ENCODE results near the gene CAPSL. TPM values are rescaled to one million over a fixed set of nuclear protein-coding genes. Genes with fewer than 3 reads are reported as not detected.

CAPSL gene
- total and polyA plus RNA-seq, 2 experiments from 2014 or later: 0.66 TPM; not detected in 1

DNA sequence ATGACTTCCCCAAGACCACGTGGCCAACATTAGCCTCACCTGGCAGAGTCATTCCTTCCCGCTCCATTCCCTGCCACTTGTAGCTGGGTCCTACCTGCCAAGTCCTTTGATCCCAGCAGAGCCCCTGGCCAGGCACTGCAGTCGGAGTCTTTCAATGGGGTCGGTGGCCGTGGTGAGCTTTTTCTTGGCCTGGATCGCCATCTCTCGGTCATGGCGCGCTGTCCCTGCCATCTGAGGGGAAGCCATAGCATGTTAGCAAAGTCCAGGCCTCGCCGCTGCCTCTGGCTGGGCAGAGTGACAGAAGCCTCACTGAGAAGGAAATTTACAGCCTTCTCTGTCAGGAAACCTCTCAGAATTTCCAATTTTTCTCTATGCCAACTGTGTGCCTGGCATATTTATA lies 17.5 kb downstream of the CAPSL start:
- Histone ChIP-seq H3K9me2 (replicated peaks; ENCODE audit: insufficient read depth) (no peaks in the 10 kb centered on the region), H3K36me3 (replicated peaks; ENCODE audit: insufficient read depth, low read depth) (no peaks in the 10 kb centered on the region), H3K4me3 (no peak overlapping the region), H3K79me2 (no peaks in the 10 kb centered on the region), H2AFZ (no peak overlapping the region), H3K27me3 (peaks cover 17% of the 10 kb centered on the region), H4K20me1 (ENCODE audit: insufficient read depth, poor library complexity, severe bottlenecking) (no peaks in the 10 kb centered on the region), H3K4me2 (no peak overlapping the region), H3K4me1 (ENCODE audit: insufficient read depth) (no peaks in the 10 kb centered on the region), H3K9me3 (ENCODE audit: low read depth) (no peaks in the 10 kb centered on the region), H3K27ac (no peak overlapping the region)
- peak; percentile 30 for TF ChIP-seq CTCF (IDR thresholded peaks at IDR 0.05; ENCODE audit: poor library complexity)
- TF ChIP-seq EZH2phosphoT487 (IDR thresholded peaks at IDR 0.05; ENCODE audit: low read depth, severe bottlenecking, unreplicated experiment): no peak
- peak; percentile 21 for DNase-seq (ENCODE audit: low spot score)
- 79% methylated on average over 11 of the region's 11 CpGs for WGBS (ENCODE audit: low lambda C conversion rate, missing lambda C conversion rate)

DNA sequence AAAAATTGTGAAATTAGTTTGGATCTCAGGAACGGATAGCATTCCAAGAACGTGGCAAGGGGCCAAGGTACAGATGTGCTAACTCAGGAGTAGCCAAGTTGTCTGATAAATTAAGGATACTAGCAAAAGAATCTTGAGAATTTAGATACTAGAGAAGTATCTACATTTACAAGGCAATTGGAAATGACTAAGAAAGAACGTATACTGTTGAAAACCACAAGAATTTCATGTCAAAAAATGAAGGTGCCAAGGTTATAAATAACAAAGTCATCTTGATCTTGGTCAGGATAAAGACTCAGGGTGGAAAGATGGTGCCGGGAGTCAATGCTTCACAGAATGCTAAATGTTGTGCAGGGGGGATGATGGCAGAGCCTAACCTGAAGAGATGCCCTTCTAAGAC lies 19.2 kb downstream of the CAPSL start:
- no peaks in the 10 kb centered on the region for H3K4me1 ChIP-seq (ENCODE audit: insufficient read depth)
- H4K20me1 ChIP-seq (ENCODE audit: insufficient read depth, poor library complexity, severe bottlenecking): no peaks in the 10 kb centered on the region

GRCh38 chr5:35908814-35909213 lies 29.6 kb downstream of the CAPSL start:
- Histone ChIP-seq H3K4me1 (ENCODE audit: insufficient read depth) (no peaks in the 10 kb centered on the region), H3K27ac (no peak overlapping the region), H3K9me3 (ENCODE audit: low read depth) (no peaks in the 10 kb centered on the region), H3K9me2 (replicated peaks; ENCODE audit: insufficient read depth) (no peaks in the 10 kb centered on the region), H4K20me1 (ENCODE audit: insufficient read depth, poor library complexity, severe bottlenecking) (no peaks in the 10 kb centered on the region), H2AFZ (no peak overlapping the region), H3K27me3 (no peaks in the 10 kb centered on the region), H3K79me2 (no peaks in the 10 kb centered on the region), H3K4me2 (no peak overlapping the region), H3K4me3 (no peak overlapping the region), H3K36me3 (replicated peaks; ENCODE audit: insufficient read depth, low read depth) (no peaks in the 10 kb centered on the region)
- TF ChIP-seq CTCF (IDR thresholded peaks at IDR 0.05; ENCODE audit: poor library complexity) (no peak), EZH2phosphoT487 (IDR thresholded peaks at IDR 0.05; ENCODE audit: low read depth, severe bottlenecking, unreplicated experiment) (no peak), EZH2 (IDR thresholded peaks at IDR 0.05; ENCODE audit: borderline replicate concordance) (no peak)
- peak; percentile 27 for DNase-seq (ENCODE audit: low spot score)

More for the DNA sequence above, 19.2 kb downstream of the CAPSL start:
- H3K9me3 ChIP-seq (ENCODE audit: low read depth): no peaks in the 10 kb centered on the region
- no peak overlapping the region for H3K4me2 ChIP-seq
- H3K9me2 ChIP-seq (replicated peaks; ENCODE audit: insufficient read depth): no peaks in the 10 kb centered on the region
- no peak overlapping the region for H3K4me3 ChIP-seq
- DNase-seq (ENCODE audit: low spot score): peak; percentile 12
- H3K27me3 ChIP-seq: peaks cover 9% of the 10 kb centered on the region
- no peaks in the 10 kb centered on the region for H3K36me3 ChIP-seq (replicated peaks; ENCODE audit: insufficient read depth, low read depth)
- H3K27ac ChIP-seq: no peak overlapping the region
- WGBS (ENCODE audit: low lambda C conversion rate, missing lambda C conversion rate): 57% methylated on average over 4 of the region's 4 CpGs
- TF ChIP-seq EZH2 (IDR thresholded peaks at IDR 0.05; ENCODE audit: borderline replicate concordance): no peak
- TF ChIP-seq EZH2phosphoT487 (IDR thresholded peaks at IDR 0.05; ENCODE audit: low read depth, severe bottlenecking, unreplicated experiment): no peak
- TF ChIP-seq CTCF (IDR thresholded peaks at IDR 0.05; ENCODE audit: poor library complexity): no peak
- no peak overlapping the region for H2AFZ ChIP-seq
- H3K79me2 ChIP-seq: no peaks in the 10 kb centered on the region

GRCh38 chr5:35908228-35908627 lies 30.2 kb downstream of the CAPSL start:
- no peak overlapping the region for H3K4me2 ChIP-seq
- no peaks in the 10 kb centered on the region for H3K79me2 ChIP-seq
- H3K27ac ChIP-seq: no peak overlapping the region
- TF ChIP-seq EZH2 (IDR thresholded peaks at IDR 0.05; ENCODE audit: borderline replicate concordance) (no peak), CTCF (IDR thresholded peaks at IDR 0.05; ENCODE audit: poor library complexity) (no peak), EZH2phosphoT487 (IDR thresholded peaks at IDR 0.05; ENCODE audit: low read depth, severe bottlenecking, unreplicated experiment) (no peak)
- no peak overlapping the region for H2AFZ ChIP-seq
- H3K4me1 ChIP-seq (ENCODE audit: insufficient read depth): no peaks in the 10 kb centered on the region
- no peaks in the 10 kb centered on the region for H3K9me2 ChIP-seq (replicated peaks; ENCODE audit: insufficient read depth)
- WGBS (ENCODE audit: low lambda C conversion rate, missing lambda C conversion rate): 33% methylated on average over 1 of the region's 1 CpG
- no peaks in the 10 kb centered on the region for H3K9me3 ChIP-seq (ENCODE audit: low read depth)
- no peaks in the 10 kb centered on the region for H3K36me3 ChIP-seq (replicated peaks; ENCODE audit: insufficient read depth, low read depth)
- no peaks in the 10 kb centered on the region for H4K20me1 ChIP-seq (ENCODE audit: insufficient read depth, poor library complexity, severe bottlenecking)
- no peaks in the 10 kb centered on the region for H3K27me3 ChIP-seq
- DNase-seq (ENCODE audit: low spot score): no peak
- H3K4me3 ChIP-seq: no peak overlapping the region
